T47D (cell line): Measurements from ENCODE around the gene IKZF2.

Experiments
- DNase-seq, 2 experiments: peaks; one replicate each; pipeline versions ENCODE4 v3.0.0 to v3.0.0-alpha.2; 2011 to 2012; ENCODE audit warnings: low read depth in 1 of 2, low spot score in 1 of 2
- JUND ChIP-seq: IDR thresholded peaks from 2 replicates; pipeline ENCODE4 v1.6.1; 2012; ENCODE audit warnings: low read depth
- in situ Hi-C: cut with HindIII; loops from 2 replicates; pipeline ENCODE4 v1.10.0; 2016; ENCODE audit warnings: low sequenced_read_pairs, low pct_unique_long_range_greater_than_20kb

The IKZF2 gene

DNA sequence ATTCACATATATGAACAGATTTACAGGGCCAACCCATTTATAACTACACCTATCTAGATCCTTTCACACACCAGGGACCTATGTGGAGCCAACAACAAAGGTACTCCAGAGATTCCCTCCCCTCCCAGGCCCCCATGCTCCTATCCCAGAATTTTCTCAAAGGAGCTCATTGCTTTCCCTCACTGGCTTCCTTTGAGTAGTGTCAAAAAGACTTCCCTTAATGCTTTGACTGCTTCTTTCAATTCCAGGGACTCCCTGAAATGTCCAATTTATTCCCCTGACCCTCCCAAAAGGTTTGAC, 46.6 kb downstream of the IKZF2 start:
- DNase-seq: no peak
- no peak for TF ChIP-seq JUND
- in situ Hi-C loops: no loop called here

- no peak for DNase-seq
- TF ChIP-seq JUND: no peak
Observed at GRCh38 chr2:213104092-213104902, 47.1 kb downstream of the IKZF2 start.

GRCh38 chr2:213101692-213102460, 49.5 kb downstream of the IKZF2 start:
- TF ChIP-seq JUND: no peak
- DNase-seq: no peak
- in situ Hi-C loops: no loop called here

More at GRCh38 chr2:213104092-213104902, 47.1 kb downstream of the IKZF2 start:
- in situ Hi-C loops: no loop called here

GRCh38 chr2:213101109-213101508, 50.3 kb downstream of the IKZF2 start:
- no peak for TF ChIP-seq JUND
- no peak for DNase-seq
- in situ Hi-C loops: no loop called here

GRCh38 chr2:213098612-213099011, 52.8 kb downstream of the IKZF2 start:
- no peak for TF ChIP-seq JUND
- DNase-seq: peak in 1 of 2 experiments; percentile 48
- in situ Hi-C loops: no loop called here

GRCh38 chr2:213091765-213092164, 59.6 kb downstream of the IKZF2 start:
- no peak for TF ChIP-seq JUND
- DNase-seq: no peak
- in situ Hi-C loops: no loop called here

GRCh38 chr2:213090772-213091171, 60.6 kb downstream of the IKZF2 start:
- no peak for DNase-seq
- no peak for TF ChIP-seq JUND
- in situ Hi-C loops: no loop called here

DNA sequence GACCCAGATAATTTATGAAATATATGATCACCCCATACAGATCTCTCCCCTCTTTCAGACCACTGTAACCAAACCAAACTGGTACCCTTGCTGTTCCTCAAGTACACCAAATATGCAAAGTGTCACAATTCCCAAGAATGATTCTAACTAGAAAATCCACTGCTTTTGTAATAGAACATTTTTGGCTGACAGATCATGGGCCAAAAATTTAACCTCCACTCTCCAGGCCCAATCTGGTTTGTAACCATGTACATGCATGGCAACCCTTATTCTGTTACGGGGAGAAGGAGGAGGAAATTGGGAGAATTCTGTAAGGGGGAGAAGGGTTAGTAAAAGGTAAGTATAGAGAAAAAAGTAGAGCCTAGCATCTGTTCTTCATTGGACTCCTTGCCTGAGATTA, 62.0 kb downstream of the IKZF2 start:
- in situ Hi-C loops: no loop called here
- no peak for TF ChIP-seq JUND
- no peak for DNase-seq

DNA sequence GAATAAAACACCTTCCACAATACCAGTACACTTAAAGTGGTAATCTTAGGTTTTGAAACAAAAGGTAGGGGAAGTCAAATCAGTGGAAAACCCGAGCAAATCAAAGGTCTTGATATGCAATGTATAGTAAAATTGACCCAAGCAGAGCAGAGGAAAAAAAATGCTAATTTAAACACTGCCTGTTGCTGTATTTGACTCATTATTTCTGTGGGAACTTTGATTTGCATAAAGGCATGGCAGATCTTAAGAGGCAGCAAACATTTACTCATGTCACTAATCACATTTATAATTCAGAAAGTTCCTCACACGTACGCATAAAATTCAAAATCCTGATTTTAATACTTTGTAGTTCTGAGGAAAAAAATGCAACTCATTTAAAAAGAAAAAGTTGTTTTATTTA, 64.4 kb downstream of the IKZF2 start:
- DNase-seq: no peak
- in situ Hi-C loops: no loop called here
- TF ChIP-seq JUND: no peak

GRCh38 chr2:213086571-213086970, 64.8 kb downstream of the IKZF2 start:
- no peak for TF ChIP-seq JUND
- in situ Hi-C loops: no loop called here
- peak in 1 of 2 experiments; percentile 44 for DNase-seq

DNA sequence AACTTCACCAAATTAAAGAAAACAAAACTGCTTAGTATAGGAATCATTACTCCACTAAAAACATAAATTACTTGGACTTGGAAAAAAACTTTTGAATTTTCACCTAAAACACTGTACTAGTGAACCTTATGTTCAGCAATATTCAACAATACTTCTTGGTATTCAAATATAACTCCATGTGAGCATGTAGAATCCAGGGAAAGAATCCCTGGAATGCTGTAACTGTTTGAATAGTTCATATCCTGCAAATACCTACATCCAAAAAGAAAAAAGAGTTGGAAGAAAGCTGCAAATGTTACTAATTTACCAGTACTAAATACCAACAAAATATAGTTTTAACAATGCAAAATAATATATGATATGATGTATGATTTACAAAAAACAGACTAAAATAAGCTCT, 65.4 kb downstream of the IKZF2 start:
- DNase-seq: peak in 1 of 2 experiments; percentile 25
- in situ Hi-C loops: no loop called here
- TF ChIP-seq JUND: no peak

- in situ Hi-C loops: no loop called here
- no peak for DNase-seq
- no peak for TF ChIP-seq JUND
Observed at GRCh38 chr2:213085538-213085937, 65.9 kb downstream of the IKZF2 start.

- no peak for DNase-seq
- in situ Hi-C loops: no loop called here
- TF ChIP-seq JUND: no peak
Observed at GRCh38 chr2:213084261-213084660, 67.2 kb downstream of the IKZF2 start.
